ENCODE measurements around the gene RPGR.

DNA sequence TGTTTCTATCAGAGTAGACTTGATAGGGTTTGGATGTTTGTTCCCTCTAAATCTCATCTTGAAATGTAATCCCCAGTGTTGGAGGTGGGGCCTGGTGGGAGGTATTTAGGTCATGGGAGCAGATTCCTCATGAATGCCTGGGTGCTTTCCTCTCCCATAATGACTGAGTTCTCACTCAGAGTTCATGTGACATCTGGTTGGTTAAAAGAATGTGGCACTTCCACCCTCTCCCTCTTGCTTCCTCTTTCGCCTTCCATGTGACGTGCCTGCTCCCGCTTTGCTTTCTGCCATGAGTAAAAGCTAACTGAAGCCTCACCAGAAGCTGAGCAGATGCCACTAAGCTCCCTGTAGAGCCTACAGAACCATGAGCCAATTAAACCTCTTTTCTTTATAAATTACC is 59.3 kb downstream of the RPGR start:
- TF ChIP-seq, protein P1, sequence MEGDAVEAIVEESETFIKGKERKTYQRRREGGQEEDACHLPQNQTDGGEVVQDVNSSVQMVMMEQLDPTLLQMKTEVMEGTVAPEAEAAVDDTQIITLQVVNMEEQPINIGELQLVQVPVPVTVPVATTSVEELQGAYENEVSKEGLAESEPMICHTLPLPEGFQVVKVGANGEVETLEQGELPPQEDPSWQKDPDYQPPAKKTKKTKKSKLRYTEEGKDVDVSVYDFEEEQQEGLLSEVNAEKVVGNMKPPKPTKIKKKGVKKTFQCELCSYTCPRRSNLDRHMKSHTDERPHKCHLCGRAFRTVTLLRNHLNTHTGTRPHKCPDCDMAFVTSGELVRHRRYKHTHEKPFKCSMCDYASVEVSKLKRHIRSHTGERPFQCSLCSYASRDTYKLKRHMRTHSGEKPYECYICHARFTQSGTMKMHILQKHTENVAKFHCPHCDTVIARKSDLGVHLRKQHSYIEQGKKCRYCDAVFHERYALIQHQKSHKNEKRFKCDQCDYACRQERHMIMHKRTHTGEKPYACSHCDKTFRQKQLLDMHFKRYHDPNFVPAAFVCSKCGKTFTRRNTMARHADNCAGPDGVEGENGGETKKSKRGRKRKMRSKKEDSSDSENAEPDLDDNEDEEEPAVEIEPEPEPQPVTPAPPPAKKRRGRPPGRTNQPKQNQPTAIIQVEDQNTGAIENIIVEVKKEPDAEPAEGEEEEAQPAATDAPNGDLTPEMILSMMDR (IDR thresholded peaks at IDR 0.05): no peak
- no peak for TF ChIP-seq POLR2A (IDR thresholded peaks at IDR 0.05)

All from body of pancreas (tissue), 4 donors.